Transverse colon (tissue), 4 donors: Measurements from ENCODE around the gene CHCHD6. TPM values are rescaled to one million over a fixed set of nuclear protein-coding genes. Genes with fewer than 3 reads are reported as not detected.

ENCODE experiments used
- DNase-seq: peaks from one replicate; pipeline ENCODE4 v3.0.0-alpha.2; 2019
- H3K27ac ChIP-seq, 4 donors: fragments of 200-600 bp; sonication (generic); 2 replicates each; pipeline ENCODE4 v1.5.1; 2016 to 2018; ENCODE audit warnings: inconsistent platforms in 4 of 4
- H3K27me3 ChIP-seq: fragments of 200-600 bp; sonication (generic); 2 replicates; pipeline ENCODE4 v1.5.1; 2017; ENCODE audit warnings: inconsistent platforms
- H3K36me3 ChIP-seq, 4 donors: fragments of 200-600 bp; sonication (generic); 2 replicates each; pipeline ENCODE4 v1.5.1; 2017 to 2019; ENCODE audit warnings: inconsistent platforms in 4 of 4
- H3K4me1 ChIP-seq, 4 donors: fragments of 200-600 bp; sonication (generic); 2 replicates each; pipeline ENCODE4 v1.5.1; 2017 to 2020; ENCODE audit warnings: inconsistent platforms in 4 of 4
- H3K4me3 ChIP-seq, 4 donors: fragments of 200-600 bp; sonication (generic); 1 replicate in 1 of 4; 2 replicates in 3 of 4; pipeline versions ENCODE4 v1.5.1 to v1.6.1; 2017 to 2019; ENCODE audit warnings: inconsistent platforms in 4 of 4
- H3K9me3 ChIP-seq, 2 donors: fragments of 200-600 bp; sonication (generic); 2 replicates each; pipeline ENCODE4 v1.5.1; 2017 to 2019; ENCODE audit warnings: inconsistent platforms in 2 of 2
- EP300 ChIP-seq: sonication (generic); formaldehyde crosslinking; IDR thresholded peaks from one replicate; pipeline ENCODE4 v1.6.1; 2017; ENCODE audit warnings: antibody characterized with exemption, low read depth
- POLR2A ChIP-seq: fragments of 450-650 bp; IDR thresholded peaks from one replicate; pipeline ENCODE4 v1.6.1; 2016; ENCODE audit warnings: antibody characterized with exemption, mild to moderate bottlenecking, moderate library complexity
- POLR2AphosphoS5 ChIP-seq, 3 donors: sonication (generic); formaldehyde crosslinking; IDR thresholded peaks; one replicate each; pipeline ENCODE4 v1.6.1; 2016; ENCODE audit warnings: antibody characterized with exemption in 3 of 3
- WGBS, 2 donors: methylation state at CpG; one replicate each; pipeline ENCODE4 v1.1.5; 2018; ENCODE audit warnings: low coverage in 1 of 2; 5-methylcytosine and 5-hydroxymethylcytosine counted together
- in situ Hi-C, 4 donors: fragments of 200-750 bp; cut with MboI; loops; one replicate each; pipeline versions ENCODE4 v1.15.0 to v1.15.1; 2017; ENCODE audit warnings: low sequenced_read_pairs in 3 of 4, low pct_ligation_motif_present in 1 of 4, low pct_unique_long_range_greater_than_20kb in 1 of 4
- intact Hi-C: fragments of 100-400 bp; cut with DNase I; formaldehyde crosslinking; loops from one replicate; pipeline ENCODE4 v1.15.1; 2023; ENCODE audit warnings: low total_unique reads
- total RNA-seq, 4 donors: library from RNA; depleted of rRNA; stranded (reverse); fragments of >200 nt; gene quantifications; one replicate each; pipeline ENCODE4 v1.1.0, GENCODE V29; 2016
- TF ChIP-seq, protein P1 (sequence below), 5 experiments: fragments of 200-600 bp in 3 of 5; fragments of 450-650 bp in 2 of 5; sonication (generic) in 3 of 5; IDR thresholded peaks; 1 replicate in 2 of 5; 2 replicates in 3 of 5; pipeline ENCODE4 v1.5.1; 2016 to 2017; ENCODE audit warnings: antibody characterized with exemption in 5 of 5, inconsistent platforms in 3 of 5, mild to moderate bottlenecking in 2 of 5, moderate library complexity in 1 of 5

CHCHD6 gene
- total RNA-seq, 4 donors from 2014 or later = 4.6 to 12.1 (median 5.3) TPM

GRCh38 chr3:126817781-126818180, 113.7 kb downstream of the CHCHD6 start:
- intact Hi-C loops (no loop called here), in situ Hi-C loops (no loop called here)
- no peaks in the 10 kb centered on the region for H3K9me3 ChIP-seq
- H3K27me3 ChIP-seq = no peaks in the 10 kb centered on the region
- DNase-seq = no peak
- TF ChIP-seq POLR2A (no peak), EP300 (no peak), POLR2AphosphoS5 (IDR thresholded peaks at IDR 0.05) (no peak)
- TF ChIP-seq, protein P1, sequence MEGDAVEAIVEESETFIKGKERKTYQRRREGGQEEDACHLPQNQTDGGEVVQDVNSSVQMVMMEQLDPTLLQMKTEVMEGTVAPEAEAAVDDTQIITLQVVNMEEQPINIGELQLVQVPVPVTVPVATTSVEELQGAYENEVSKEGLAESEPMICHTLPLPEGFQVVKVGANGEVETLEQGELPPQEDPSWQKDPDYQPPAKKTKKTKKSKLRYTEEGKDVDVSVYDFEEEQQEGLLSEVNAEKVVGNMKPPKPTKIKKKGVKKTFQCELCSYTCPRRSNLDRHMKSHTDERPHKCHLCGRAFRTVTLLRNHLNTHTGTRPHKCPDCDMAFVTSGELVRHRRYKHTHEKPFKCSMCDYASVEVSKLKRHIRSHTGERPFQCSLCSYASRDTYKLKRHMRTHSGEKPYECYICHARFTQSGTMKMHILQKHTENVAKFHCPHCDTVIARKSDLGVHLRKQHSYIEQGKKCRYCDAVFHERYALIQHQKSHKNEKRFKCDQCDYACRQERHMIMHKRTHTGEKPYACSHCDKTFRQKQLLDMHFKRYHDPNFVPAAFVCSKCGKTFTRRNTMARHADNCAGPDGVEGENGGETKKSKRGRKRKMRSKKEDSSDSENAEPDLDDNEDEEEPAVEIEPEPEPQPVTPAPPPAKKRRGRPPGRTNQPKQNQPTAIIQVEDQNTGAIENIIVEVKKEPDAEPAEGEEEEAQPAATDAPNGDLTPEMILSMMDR (IDR thresholded peaks at IDR 0.05) = no peak
- no peaks in the 10 kb centered on the region for H3K36me3 ChIP-seq
- peaks cover 0 to 8% (median 7%) of the 10 kb centered on the region in 4 donors for H3K4me1 ChIP-seq
- WGBS, 2 donors = 96% methylated on average over 1 of the region's 1 CpG; no CpG with 5 or more reads in 1 of the 2 donors
- no peak overlapping the region for H3K4me3 ChIP-seq
- H3K27ac ChIP-seq = no peak overlapping the region

- Histone ChIP-seq H3K27ac (no peak overlapping the region), H3K4me3 (no peak overlapping the region), H3K4me1 (peaks cover 0 to 8% (median 7%) of the 10 kb centered on the region in 4 donors), H3K36me3 (no peaks in the 10 kb centered on the region), H3K9me3 (no peaks in the 10 kb centered on the region), H3K27me3 (no peaks in the 10 kb centered on the region)
- in situ Hi-C loops = no loop called here
- TF ChIP-seq EP300 = no peak
- TF ChIP-seq POLR2A = no peak
- TF ChIP-seq, protein P1 (IDR thresholded peaks at IDR 0.05) = no peak
- no peak for TF ChIP-seq POLR2AphosphoS5 (IDR thresholded peaks at IDR 0.05)
- WGBS, 2 donors = 94 to 95% methylated on average over 3 to 8 of the region's 8 CpGs
- DNase-seq = no peak
- intact Hi-C loops = no loop called here
Measured at GRCh38 chr3:126818400-126819095, 114.5 kb downstream of the CHCHD6 start.

GRCh38 chr3:126826693-126827092, 122.7 kb downstream of the CHCHD6 start:
- intact Hi-C loops = no loop called here

GRCh38 chr3:126827121-126827520, 123.1 kb downstream of the CHCHD6 start:
- WGBS, 2 donors = 75 to 96% methylated on average over 1 of the region's 1 CpG
- Histone ChIP-seq H3K4me1 (no peaks in the 10 kb centered on the region), H3K4me3 (no peak overlapping the region), H3K36me3 (no peaks in the 10 kb centered on the region), H3K27ac (no peak overlapping the region), H3K27me3 (no peaks in the 10 kb centered on the region), H3K9me3 (no peaks in the 10 kb centered on the region)
- DNase-seq = no peak
- TF ChIP-seq POLR2AphosphoS5 (IDR thresholded peaks at IDR 0.05) = no peak
- TF ChIP-seq EP300 = no peak
- no peak for TF ChIP-seq POLR2A
- TF ChIP-seq, protein P1 (IDR thresholded peaks at IDR 0.05) = no peak
- in situ Hi-C loops (no loop called here), intact Hi-C loops (no loop called here)

More at GRCh38 chr3:126826693-126827092, 122.7 kb downstream of the CHCHD6 start:
- Histone ChIP-seq H3K4me1 (no peaks in the 10 kb centered on the region), H3K27me3 (no peaks in the 10 kb centered on the region), H3K27ac (no peak overlapping the region), H3K9me3 (no peaks in the 10 kb centered on the region), H3K4me3 (no peak overlapping the region), H3K36me3 (no peaks in the 10 kb centered on the region)
- no peak for DNase-seq
- 71 to 87% methylated on average over 2 of the region's 2 CpGs for WGBS, 2 donors
- TF ChIP-seq POLR2AphosphoS5 (IDR thresholded peaks at IDR 0.05) = no peak
- TF ChIP-seq POLR2A = no peak
- TF ChIP-seq EP300 = no peak
- TF ChIP-seq, protein P1 (IDR thresholded peaks at IDR 0.05) = no peak
- in situ Hi-C loops = no loop called here
